Endothelial cell (in vitro differentiated cells): ENCODE data around the gene MGAT4C. TPM values are rescaled to one million over a fixed set of nuclear protein-coding genes. Genes with fewer than 3 reads are reported as not detected.

Source experiments
- DNase-seq: peaks from one replicate; pipeline ENCODE4 v3.0.0; 2021; ENCODE audit warnings: low spot score
- H3K27ac Mint-ChIP-seq: one replicate; pipeline ENCODE4 v1.8.0; 2021; ENCODE audit warnings: mixed read lengths, inconsistent platforms; ENCODE audit not compliant: unreplicated experiment
- H3K27me3 Mint-ChIP-seq: one replicate; pipeline ENCODE4 v1.8.0; 2021; ENCODE audit warnings: mild to moderate bottlenecking, moderate library complexity, mixed read lengths, inconsistent platforms; ENCODE audit not compliant: unreplicated experiment
- H3K36me3 Mint-ChIP-seq: one replicate; pipeline ENCODE4 v1.8.0; 2021; ENCODE audit warnings: mild to moderate bottlenecking, low read depth, mixed read lengths, inconsistent platforms; ENCODE audit not compliant: unreplicated experiment
- H3K4me1 Mint-ChIP-seq: one replicate; pipeline ENCODE4 v1.8.0; 2021; ENCODE audit warnings: mild to moderate bottlenecking, mixed read lengths, inconsistent platforms; ENCODE audit not compliant: unreplicated experiment
- H3K4me3 Mint-ChIP-seq: one replicate; pipeline ENCODE4 v1.8.0; 2021; ENCODE audit warnings: mild to moderate bottlenecking, mixed read lengths, inconsistent platforms; ENCODE audit not compliant: unreplicated experiment
- H3K9me3 Mint-ChIP-seq: one replicate; pipeline ENCODE4 v1.8.0; 2021; ENCODE audit warnings: mixed read lengths, inconsistent platforms; ENCODE audit not compliant: unreplicated experiment
- CTCF ChIP-seq: fragments of 200-600 bp; sonication (generic); IDR thresholded peaks from one replicate; pipeline ENCODE4 v1.5.0; 2021; ENCODE audit warnings: antibody characterized with exemption; ENCODE audit not compliant: unreplicated experiment
- total RNA-seq: library from RNA; stranded (reverse); fragmentation: NEBNext Ultra II Directional; extraction: Animal tissue kit (Norgen Biotek cat#: 25700); gene quantifications from one replicate; pipeline ENCODE4 v1.2.1, GENCODE V29; 2021; ENCODE audit not compliant: unreplicated experiment

The MGAT4C gene
- total RNA-seq, 1 donor from 2014 or later: 1.1 TPM

GRCh38 chr12:85996280-85996679, 259.9 kb downstream of the MGAT4C start:
- peaks cover 14% of the 10 kb centered on the region for H3K36me3 Mint-ChIP-seq

GRCh38 chr12:85993746-85994145, 262.4 kb downstream of the MGAT4C start:
- peaks cover 16% of the 10 kb centered on the region for H3K36me3 Mint-ChIP-seq
- H3K9me3 Mint-ChIP-seq: peaks cover 18% of the 10 kb centered on the region
- H3K4me1 Mint-ChIP-seq: no peaks in the 10 kb centered on the region
- peaks cover 2% of the 10 kb centered on the region for H3K27me3 Mint-ChIP-seq
- no peak for TF ChIP-seq CTCF
- no peak overlapping the region for H3K27ac Mint-ChIP-seq
- DNase-seq: no peak
- no peak overlapping the region for H3K4me3 Mint-ChIP-seq

More at GRCh38 chr12:85996280-85996679, 259.9 kb downstream of the MGAT4C start:
- no peak overlapping the region for H3K27ac Mint-ChIP-seq
- H3K27me3 Mint-ChIP-seq: no peaks in the 10 kb centered on the region
- no peaks in the 10 kb centered on the region for H3K4me1 Mint-ChIP-seq
- TF ChIP-seq CTCF: no peak
- no peak for DNase-seq
- peaks cover 24% of the 10 kb centered on the region for H3K9me3 Mint-ChIP-seq
- no peak overlapping the region for H3K4me3 Mint-ChIP-seq

GRCh38 chr12:85985996-85986395, 270.2 kb downstream of the MGAT4C start:
- H3K27ac Mint-ChIP-seq: no peak overlapping the region
- H3K36me3 Mint-ChIP-seq: peaks cover 3% of the 10 kb centered on the region
- TF ChIP-seq CTCF: no peak
- H3K27me3 Mint-ChIP-seq: peaks cover 2% of the 10 kb centered on the region
- no peak for DNase-seq
- no peak overlapping the region for H3K4me3 Mint-ChIP-seq
- H3K4me1 Mint-ChIP-seq: no peaks in the 10 kb centered on the region
- no peaks in the 10 kb centered on the region for H3K9me3 Mint-ChIP-seq

DNA sequence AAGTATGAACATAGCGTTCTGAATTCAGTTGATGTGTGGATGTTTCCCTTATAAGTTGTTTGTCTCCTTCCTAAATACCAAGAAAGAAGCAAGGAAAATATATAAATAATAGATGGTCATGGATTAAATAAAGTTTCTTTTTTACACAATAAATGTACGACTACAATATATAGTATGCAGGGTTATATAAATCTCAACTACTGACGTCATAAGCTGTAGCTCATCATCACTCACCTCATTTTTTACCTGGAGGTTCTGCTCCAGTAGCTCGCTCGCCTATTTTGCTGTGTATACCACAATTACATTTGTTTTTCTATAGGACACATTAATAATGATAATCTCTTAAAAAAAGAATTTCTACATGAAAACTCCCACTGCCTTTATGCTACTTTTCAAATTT, 272.6 kb downstream of the MGAT4C start:
- TF ChIP-seq CTCF: no peak
- Mint-ChIP-seq H3K27ac (no peak overlapping the region), H3K4me3 (no peak overlapping the region), H3K27me3 (no peaks in the 10 kb centered on the region), H3K4me1 (no peaks in the 10 kb centered on the region), H3K36me3 (no peaks in the 10 kb centered on the region), H3K9me3 (no peaks in the 10 kb centered on the region)
- no peak for DNase-seq

- no peak for TF ChIP-seq CTCF
- H3K9me3 Mint-ChIP-seq: no peaks in the 10 kb centered on the region
- no peaks in the 10 kb centered on the region for H3K27me3 Mint-ChIP-seq
- no peak overlapping the region for H3K27ac Mint-ChIP-seq
- no peak for DNase-seq
- no peaks in the 10 kb centered on the region for H3K36me3 Mint-ChIP-seq
- peaks cover 7% of the 10 kb centered on the region for H3K4me1 Mint-ChIP-seq
- no peak overlapping the region for H3K4me3 Mint-ChIP-seq
Measured at GRCh38 chr12:85979641-85980040, 276.6 kb downstream of the MGAT4C start.
